Measurements from ENCODE around the gene XXYLT1. TPM values are rescaled to one million over a fixed set of nuclear protein-coding genes. Genes with fewer than 3 reads are reported as not detected.
A peak's percentile ranks its signal among the peaks of the same experiment; 100 is the strongest.

XXYLT1 gene
- total RNA-seq, 2 experiments from 2014 or later, result 3.1 to 3.7 TPM

DNA sequence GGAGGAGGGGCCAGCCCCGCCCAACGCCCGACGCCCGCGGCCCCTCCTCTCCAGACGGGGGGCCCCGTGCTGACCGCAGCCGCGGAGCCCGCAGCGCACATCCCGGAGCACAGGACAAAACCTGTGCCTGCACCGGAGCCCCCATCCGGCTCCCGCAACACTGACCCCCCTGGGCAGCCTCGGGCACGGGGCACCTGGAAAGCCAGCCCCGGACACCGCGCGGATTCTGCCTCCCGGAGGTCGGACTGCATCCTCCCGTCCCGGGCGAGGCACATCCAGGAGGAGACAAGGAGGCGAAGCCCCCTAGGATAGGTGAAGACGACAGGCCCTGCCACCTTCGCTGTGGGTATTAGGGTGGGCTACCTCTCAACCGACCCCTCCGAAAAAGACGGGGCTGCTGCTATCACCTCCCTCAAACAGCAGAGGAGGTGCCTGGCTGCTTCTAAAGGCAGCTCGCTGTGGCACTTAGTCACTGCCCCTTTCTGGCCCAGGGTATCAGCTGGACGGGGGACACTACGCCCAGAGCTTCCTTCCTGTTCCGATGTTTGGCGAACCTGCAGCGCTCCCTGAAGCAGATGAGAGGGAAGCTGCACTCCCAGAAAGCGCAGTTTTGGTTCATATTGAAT is 10.6 kb downstream of the XXYLT1 start:
- Mint-ChIP-seq H3K4me1 (ENCODE audit: low read depth) (peaks cover 22% of the 10 kb centered on the region), H3K4me3 (peak overlapping the region; percentile 86), H3K36me3 (ENCODE audit: low read depth) (peaks cover 1% of the 10 kb centered on the region), H3K27me3 (no peaks in the 10 kb centered on the region), H3K27ac (peak overlapping the region; percentile 66), H3K9me3 (no peaks in the 10 kb centered on the region)
- H3K36me3 ChIP-seq (ENCODE audit: insufficient read depth, low read length), result no peaks in the 10 kb centered on the region
- H3K4me3 ChIP-seq (ENCODE audit: low read length), result peak overlapping the region; percentile 92
- intact Hi-C loops (cut with DNase I, micrococcal nuclease), result loop anchor here (1.0 to 10.0 kb wide), 6 partner anchors 11 to 776 kb away; partner anchors contain the start of genes ATP13A3 (in 2 of the 2), LSG1 (in 1 of the 2) and XXYLT1 (in 1 of the 2)
- peak overlapping the region in 1 of 2 donors; percentile 75 for H3K27ac ChIP-seq (ENCODE audit: low read depth in 1 of 2, low read length in 2 of 2)
- ChIA-PET CTCF (interaction anchor here (0.9 to 8.4 kb wide), 4 partner anchors 10 to 589 kb away, joined by 4 to 62 read pairs (median 14); partner anchors contain the start of genes LSG1 and XXYLT1), POLR2A (interaction anchor here (1.0 to 1.8 kb wide), 4 partner anchors 10 to 588 kb away, joined by 3 to 20 read pairs (median 8); partner anchors contain the start of genes LSG1 and XXYLT1)
- peak in 6 of 14 experiments; percentile 19 to 69 (median 40) for DNase-seq
- TF ChIP-seq, protein P1, sequence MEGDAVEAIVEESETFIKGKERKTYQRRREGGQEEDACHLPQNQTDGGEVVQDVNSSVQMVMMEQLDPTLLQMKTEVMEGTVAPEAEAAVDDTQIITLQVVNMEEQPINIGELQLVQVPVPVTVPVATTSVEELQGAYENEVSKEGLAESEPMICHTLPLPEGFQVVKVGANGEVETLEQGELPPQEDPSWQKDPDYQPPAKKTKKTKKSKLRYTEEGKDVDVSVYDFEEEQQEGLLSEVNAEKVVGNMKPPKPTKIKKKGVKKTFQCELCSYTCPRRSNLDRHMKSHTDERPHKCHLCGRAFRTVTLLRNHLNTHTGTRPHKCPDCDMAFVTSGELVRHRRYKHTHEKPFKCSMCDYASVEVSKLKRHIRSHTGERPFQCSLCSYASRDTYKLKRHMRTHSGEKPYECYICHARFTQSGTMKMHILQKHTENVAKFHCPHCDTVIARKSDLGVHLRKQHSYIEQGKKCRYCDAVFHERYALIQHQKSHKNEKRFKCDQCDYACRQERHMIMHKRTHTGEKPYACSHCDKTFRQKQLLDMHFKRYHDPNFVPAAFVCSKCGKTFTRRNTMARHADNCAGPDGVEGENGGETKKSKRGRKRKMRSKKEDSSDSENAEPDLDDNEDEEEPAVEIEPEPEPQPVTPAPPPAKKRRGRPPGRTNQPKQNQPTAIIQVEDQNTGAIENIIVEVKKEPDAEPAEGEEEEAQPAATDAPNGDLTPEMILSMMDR (IDR thresholded peaks at IDR 0.05), result peak; percentile 13
- no peaks in the 10 kb centered on the region for H3K27me3 ChIP-seq (ENCODE audit: control insufficient read depth in 1 of 2, insufficient read depth in 2 of 2, low read length in 2 of 2)
- H3K9me3 ChIP-seq (ENCODE audit: control insufficient read depth in 1 of 2, insufficient read depth in 1 of 2, low read length in 2 of 2), result no peaks in the 10 kb centered on the region
- H3K4me1 ChIP-seq (ENCODE audit: insufficient read depth, low read length), result peaks cover 35% of the 10 kb centered on the region
- ATAC-seq (ENCODE audit: poor library complexity), result peak; percentile 6

GRCh38 chr3:195259475-195260279 is 11.3 kb downstream of the XXYLT1 start:
- H3K27ac ChIP-seq (ENCODE audit: low read depth in 1 of 2, low read length in 2 of 2), result peak overlapping the region; percentile 85 to 93
- intact Hi-C loops (cut with DNase I, micrococcal nuclease), result loop anchor here (1.0 to 10.0 kb wide), 9 partner anchors 12 to 775 kb away; partner anchors contain the start of genes ATP13A3 (in 2 of the 2), LSG1 (in 1 of the 2) and XXYLT1 (in 1 of the 2)
- H3K27ac Mint-ChIP-seq, result peak overlapping the region; percentile 93
- no peaks in the 10 kb centered on the region for H3K36me3 Mint-ChIP-seq (ENCODE audit: low read depth)
- peak overlapping the region; percentile 67 for H3K4me3 Mint-ChIP-seq
- DNase-seq, result peak; percentile 73 to 96 (median 84)
- H3K9me3 ChIP-seq (ENCODE audit: control insufficient read depth in 1 of 2, insufficient read depth in 1 of 2, low read length in 2 of 2), result no peaks in the 10 kb centered on the region
- POLR2A ChIA-PET, result interaction anchor here (1.0 to 1.8 kb wide), 8 partner anchors 11 to 588 kb away, joined by 3 to 20 read pairs (median 5); partner anchors contain the start of genes LSG1 and XXYLT1
- no peaks in the 10 kb centered on the region for H3K27me3 ChIP-seq (ENCODE audit: control insufficient read depth in 1 of 2, insufficient read depth in 2 of 2, low read length in 2 of 2)
- peak; percentile 83 for ATAC-seq (ENCODE audit: poor library complexity)
- TF ChIP-seq, protein P1 (IDR thresholded peaks at IDR 0.05), result peak; percentile 33
- peaks cover 35% of the 10 kb centered on the region for H3K4me1 ChIP-seq (ENCODE audit: insufficient read depth, low read length)
- H3K9me3 Mint-ChIP-seq, result no peaks in the 10 kb centered on the region
- no peaks in the 10 kb centered on the region for H3K27me3 Mint-ChIP-seq
- H3K36me3 ChIP-seq (ENCODE audit: insufficient read depth, low read length), result no peaks in the 10 kb centered on the region
- H3K4me3 ChIP-seq (ENCODE audit: low read length), result peak overlapping the region; percentile 92
- H3K4me1 Mint-ChIP-seq (ENCODE audit: low read depth), result peaks cover 22% of the 10 kb centered on the region
- CTCF ChIA-PET, result interaction anchor here (1.5 to 8.4 kb wide), 4 partner anchors 11 to 589 kb away, joined by 5 to 62 read pairs (median 14); partner anchors contain the start of genes LSG1 and XXYLT1

GRCh38 chr3:195259154-195259474 is 11.8 kb downstream of the XXYLT1 start:
- Mint-ChIP-seq H3K27ac (peak overlapping the region; percentile 93), H3K9me3 (no peaks in the 10 kb centered on the region), H3K4me1 (ENCODE audit: low read depth) (peaks cover 22% of the 10 kb centered on the region), H3K27me3 (no peaks in the 10 kb centered on the region), H3K4me3 (peak overlapping the region; percentile 81), H3K36me3 (ENCODE audit: low read depth) (no peaks in the 10 kb centered on the region)
- Histone ChIP-seq H3K9me3 (ENCODE audit: control insufficient read depth in 1 of 2, insufficient read depth in 1 of 2, low read length in 2 of 2) (no peaks in the 10 kb centered on the region), H3K36me3 (ENCODE audit: insufficient read depth, low read length) (no peaks in the 10 kb centered on the region), H3K27ac (ENCODE audit: low read depth in 1 of 2, low read length in 2 of 2) (peak overlapping the region; percentile 85 to 93), H3K27me3 (ENCODE audit: control insufficient read depth in 1 of 2, insufficient read depth in 2 of 2, low read length in 2 of 2) (no peaks in the 10 kb centered on the region), H3K4me3 (ENCODE audit: low read length) (peak overlapping the region; percentile 92), H3K4me1 (ENCODE audit: insufficient read depth, low read length) (peaks cover 35% of the 10 kb centered on the region)
- TF ChIP-seq, protein P1 (IDR thresholded peaks at IDR 0.05), result no peak
- POLR2A ChIA-PET, result interaction anchor here (1.0 to 1.5 kb wide), 5 partner anchors 76 to 587 kb away, joined by 3 to 6 read pairs (median 5); partner anchors contain the start of gene LSG1
- DNase-seq (no peak), ATAC-seq (ENCODE audit: poor library complexity) (no peak)
- CTCF ChIA-PET, result interaction anchor here (1.5 to 8.4 kb wide), 4 partner anchors 12 to 588 kb away, joined by 5 to 62 read pairs (median 14); partner anchors contain the start of genes LSG1 and XXYLT1
- intact Hi-C loops (cut with DNase I, micrococcal nuclease), result loop anchor here (2.0 to 10.0 kb wide), 3 partner anchors 114 to 257 kb away; no protein-coding TSS in a partner anchor
